Ovary (tissue), 10 donors: Measurements from ENCODE around the gene CMTM7. TPM values are rescaled to one million over a fixed set of nuclear protein-coding genes. Genes with fewer than 3 reads are reported as not detected.
A peak's percentile ranks its signal among the peaks of the same experiment; 100 is the strongest.

Experiments used
- DNase-seq, 5 donors: peaks; one replicate each; pipeline ENCODE4 v3.0.0-alpha.2; 2019 to 2020
- H3K27ac ChIP-seq, 2 donors: fragments of 200-600 bp; one replicate each; pipeline versions ENCODE4 v1.5.1 to v1.8.0; 2019 to 2022
- H3K27me3 ChIP-seq: fragments of 200-600 bp; one replicate; pipeline ENCODE4 v1.8.0; 2022
- H3K36me3 ChIP-seq: fragments of 200-600 bp; sonication (generic); one replicate; pipeline ENCODE4 v1.5.1; 2019
- H3K4me1 ChIP-seq: one replicate; pipeline ENCODE4 v1.8.1; 2013; ENCODE audit warnings: mild to moderate bottlenecking, moderate library complexity; ENCODE audit not compliant: insufficient read depth
- H3K4me3 ChIP-seq: fragments of 200-600 bp; sonication (generic); one replicate; pipeline ENCODE4 v1.5.1; 2017
- H3K9me3 ChIP-seq, 2 donors: fragments of 200-600 bp in 1 of 2; sonication (generic) in 1 of 2; one replicate each; pipeline versions ENCODE4 v1.5.1 to v1.8.1; 2013 to 2019; ENCODE audit warnings: mild to moderate bottlenecking in 1 of 2, moderate library complexity in 1 of 2
- EP300 ChIP-seq: sonication (generic); formaldehyde crosslinking; IDR thresholded peaks from one replicate; pipeline ENCODE4 v1.6.1; 2017; ENCODE audit warnings: antibody characterized with exemption
- POLR2A ChIP-seq: fragments of 450-650 bp; IDR thresholded peaks from one replicate; pipeline ENCODE4 v1.6.1; 2017; ENCODE audit warnings: antibody characterized with exemption, mild to moderate bottlenecking, moderate library complexity
- WGBS, 3 donors: extraction: QIAGEN DNeasy Blood & Tissue Kit in 1 of 3; methylation state at CpG; one replicate each; pipeline versions ENCODE4 v1.1.5 to v1.1.7; 2013 to 2017; 5-methylcytosine and 5-hydroxymethylcytosine counted together
- intact Hi-C, 4 donors: fragments of 100-400 bp; cut with DNase I; formaldehyde crosslinking; loops; one replicate each; pipeline versions ENCODE4 v1.11.0 to v1.15.1; 2022 to 2023
- long read RNA-seq, 3 donors: library from polyadenylated mRNA in 2 of 3; unstranded in 2 of 3; transcript quantifications; one replicate each; pipeline ENCODE4 v2.0.0 and lab custom pipeline, GENCODE V29; 2021 to 2026
- polyA plus RNA-seq, 2 donors: library from polyadenylated mRNA; stranded (reverse); fragments of 200-250 nt in 1 of 2; fragments of 350-450 nt in 1 of 2; fragmentation: Illumina TruSeq in 1 of 2; extraction: RNeasy Lipid Tissue Mini Kit (QIAGEN cat#74804) in 1 of 2; gene quantifications; one replicate each; pipeline ENCODE4 v1.2.3, GENCODE V29; 2013 to 2014
- total RNA-seq, 7 donors: library from RNA; depleted of rRNA in 2 of 7; stranded (reverse); fragments of >200 nt in 2 of 7; fragmentation: NEBNext Ultra II Directional in 3 of 7; extraction: Animal tissue kit (Norgen Biotek cat#: 25700) in 3 of 7; gene quantifications; one replicate each; pipeline versions ENCODE4 v1.1.0 to v1.2.4, GENCODE V29; 2016 to 2023
- TF ChIP-seq, protein P1 (sequence below), 3 donors: fragments of 450-650 bp in 2 of 3; fragments of 200-600 bp in 1 of 3; IDR thresholded peaks; one replicate each; pipeline versions ENCODE4 v1.5.1 to v1.8.0; 2016 to 2022; ENCODE audit warnings: antibody characterized with exemption in 3 of 3, mild to moderate bottlenecking in 1 of 3
- donor health status: DM: no; HTN: no; CAD: no; lungs with moderate emphysema.
- donor health status: DM: no; HTN: no; CAD: no.
- donor health status: Bipolar disorder and iron deficiency.
- donor health status: DM: yes; HTN: yes; CAD: no.
- donor health status: DM: no; HTN: no; CAD: no.
- donor health status: DM: yes; HTN: yes; CAD: no.

Gene CMTM7, protein sequence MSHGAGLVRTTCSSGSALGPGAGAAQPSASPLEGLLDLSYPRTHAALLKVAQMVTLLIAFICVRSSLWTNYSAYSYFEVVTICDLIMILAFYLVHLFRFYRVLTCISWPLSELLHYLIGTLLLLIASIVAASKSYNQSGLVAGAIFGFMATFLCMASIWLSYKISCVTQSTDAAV
- 10 to 100 TPM in 3 of 7 donors, 1 to 10 TPM in 4; 2.7 to 63.4 (median 7.6) TPM for total RNA-seq
- 10 to 100 TPM in 1 of 2 donors, 1 to 10 TPM in 1; 4.7 to 20.3 TPM for polyA plus RNA-seq
- long read RNA-seq, donor 1, partial matches to known transcripts: 0 of 6 reads
- long read RNA-seq, donor 1, other reads (novel, unspliced or antisense): 4 of 6 reads
- long read RNA-seq, donor 2, transcript CMTM7-201 (5 exons, 2,038 nt): major isoform, 15 of 85 reads
- long read RNA-seq, donor 2, partial matches to known transcripts: 0 of 85 reads
- long read RNA-seq, donor 2, other reads (novel, unspliced or antisense): 66 of 85 reads
- long read RNA-seq, donor 3, transcript CMTM7-201 (5 exons, 2,038 nt): major isoform, 13 of 24 reads
- long read RNA-seq, donor 3, partial matches to known transcripts: 3 of 24 reads
- long read RNA-seq, donor 3, other reads (novel, unspliced or antisense): 2 of 24 reads

DNA sequence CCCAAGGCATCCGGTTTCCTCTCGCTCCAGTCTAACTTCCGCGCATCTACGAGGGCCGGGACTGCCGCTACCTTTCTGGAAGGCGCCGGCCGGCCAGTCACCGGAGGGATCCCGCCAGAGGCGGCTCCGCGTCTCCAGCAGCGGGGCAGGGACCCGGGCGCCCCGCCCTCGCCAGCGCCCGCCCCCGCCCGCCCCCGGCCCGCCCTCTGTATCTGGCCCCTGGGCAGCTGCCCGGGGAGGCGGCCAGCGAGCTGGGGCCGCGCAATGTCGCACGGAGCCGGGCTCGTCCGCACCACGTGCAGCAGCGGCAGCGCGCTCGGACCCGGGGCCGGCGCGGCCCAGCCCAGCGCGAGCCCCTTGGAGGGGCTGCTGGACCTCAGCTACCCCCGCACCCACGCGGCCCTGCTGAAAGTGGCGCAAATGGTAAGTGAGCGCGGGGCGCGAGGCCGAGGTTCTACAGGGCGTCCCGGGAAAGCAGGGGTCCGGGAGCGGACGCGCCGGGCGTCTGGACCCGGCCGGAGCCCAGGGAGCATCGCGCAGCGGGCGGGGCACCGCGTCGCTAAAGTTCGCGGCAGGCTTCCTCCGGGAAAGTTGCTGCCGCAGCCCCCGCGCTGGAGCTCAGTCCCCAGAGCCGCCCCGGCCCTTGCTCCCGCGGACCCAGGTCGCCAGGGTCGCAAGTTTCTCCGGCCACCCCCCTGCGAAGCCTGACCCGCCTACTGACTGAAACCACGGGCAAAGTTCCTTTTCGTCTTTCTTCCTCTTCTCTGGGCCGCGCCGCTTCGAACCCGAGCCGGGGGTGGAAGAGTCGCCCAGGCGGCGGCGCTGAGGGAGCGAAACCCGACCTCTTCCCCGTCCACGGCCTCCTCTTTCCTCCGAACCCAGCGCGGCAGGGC, at the start of gene CMTM7:
Gene CMTM7 (plus strand): TSS at position 211 of the 893 bp plus-strand sequence. CDS start 54 bp downstream, at position 265.
- intact Hi-C loops: no loop called here
- Histone ChIP-seq H3K4me1 (peaks cover 6% of the 10 kb centered on the region), H3K27me3 (no peaks in the 10 kb centered on the region), H3K27ac (peak within 1 kb of the TSS; percentile 13 to 27), H3K4me3 (peak within 1 kb of the TSS; percentile 66), H3K36me3 (no peaks in the 10 kb centered on the region), H3K9me3 (no peaks in the 10 kb centered on the region)
- DNase-seq: peak; percentile 35 to 72 (median 52)
- WGBS, 3 donors: 0 to 1% (median 0%) methylated on average over 64 to 107 of the region's 107 CpGs
- TF ChIP-seq POLR2A (peak; percentile 45), EP300 (no peak)

DNA sequence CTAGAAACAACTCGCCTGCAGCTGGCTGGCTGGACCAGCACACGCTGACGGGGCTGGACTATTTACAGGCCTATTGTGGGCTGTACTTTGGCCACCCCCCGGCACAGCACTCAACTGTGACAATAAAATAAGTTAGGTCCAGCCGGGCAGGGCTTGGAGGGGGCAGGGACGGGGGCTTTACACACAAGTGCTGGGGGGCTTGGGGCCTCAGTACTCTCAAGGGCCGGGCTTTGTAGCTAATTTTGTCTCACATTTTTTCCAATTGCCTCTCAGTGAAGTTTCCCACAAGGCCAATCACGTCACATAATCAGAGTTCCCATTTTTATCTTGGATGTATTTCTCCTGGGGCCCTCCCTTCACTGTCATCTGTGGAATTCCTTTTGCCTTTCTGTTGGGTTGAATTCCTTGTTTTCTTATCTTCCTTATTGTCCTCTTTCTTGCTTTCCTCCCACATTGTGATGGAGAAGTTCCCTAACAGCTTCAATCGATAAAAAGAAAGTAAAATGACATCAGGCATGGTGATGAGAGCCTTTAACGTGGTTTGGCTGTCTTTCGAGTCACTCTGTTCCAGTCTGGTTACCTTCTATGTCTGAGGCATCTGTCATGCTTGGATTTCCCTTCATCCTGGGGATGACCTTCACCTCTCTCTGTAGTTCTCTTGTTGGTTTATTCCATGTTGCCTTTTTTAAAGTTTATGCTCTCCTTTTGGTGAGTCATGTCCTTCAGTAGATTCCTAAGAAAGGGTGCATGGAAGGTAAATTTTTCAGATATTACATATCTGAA, 44.1 kb upstream of the CMTM7 start:
- Histone ChIP-seq H3K4me1 (no peaks in the 10 kb centered on the region), H3K27ac (no peak overlapping the region), H3K27me3 (no peaks in the 10 kb centered on the region), H3K9me3 (no peaks in the 10 kb centered on the region), H3K36me3 (no peaks in the 10 kb centered on the region), H3K4me3 (no peak overlapping the region)
- 44 to 45% (median 45%) methylated on average over 11 of the region's 11 CpGs for WGBS, 3 donors
- DNase-seq: no peak
- intact Hi-C loops: loop anchor here in 1 of 4 donors (10.0 kb wide), 1 partner anchor 53 kb away; no protein-coding TSS in a partner anchor
- TF ChIP-seq EP300: no peak
- no peak for TF ChIP-seq POLR2A
- TF ChIP-seq, protein P1, sequence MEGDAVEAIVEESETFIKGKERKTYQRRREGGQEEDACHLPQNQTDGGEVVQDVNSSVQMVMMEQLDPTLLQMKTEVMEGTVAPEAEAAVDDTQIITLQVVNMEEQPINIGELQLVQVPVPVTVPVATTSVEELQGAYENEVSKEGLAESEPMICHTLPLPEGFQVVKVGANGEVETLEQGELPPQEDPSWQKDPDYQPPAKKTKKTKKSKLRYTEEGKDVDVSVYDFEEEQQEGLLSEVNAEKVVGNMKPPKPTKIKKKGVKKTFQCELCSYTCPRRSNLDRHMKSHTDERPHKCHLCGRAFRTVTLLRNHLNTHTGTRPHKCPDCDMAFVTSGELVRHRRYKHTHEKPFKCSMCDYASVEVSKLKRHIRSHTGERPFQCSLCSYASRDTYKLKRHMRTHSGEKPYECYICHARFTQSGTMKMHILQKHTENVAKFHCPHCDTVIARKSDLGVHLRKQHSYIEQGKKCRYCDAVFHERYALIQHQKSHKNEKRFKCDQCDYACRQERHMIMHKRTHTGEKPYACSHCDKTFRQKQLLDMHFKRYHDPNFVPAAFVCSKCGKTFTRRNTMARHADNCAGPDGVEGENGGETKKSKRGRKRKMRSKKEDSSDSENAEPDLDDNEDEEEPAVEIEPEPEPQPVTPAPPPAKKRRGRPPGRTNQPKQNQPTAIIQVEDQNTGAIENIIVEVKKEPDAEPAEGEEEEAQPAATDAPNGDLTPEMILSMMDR (IDR thresholded peaks at IDR 0.05): no peak

DNA sequence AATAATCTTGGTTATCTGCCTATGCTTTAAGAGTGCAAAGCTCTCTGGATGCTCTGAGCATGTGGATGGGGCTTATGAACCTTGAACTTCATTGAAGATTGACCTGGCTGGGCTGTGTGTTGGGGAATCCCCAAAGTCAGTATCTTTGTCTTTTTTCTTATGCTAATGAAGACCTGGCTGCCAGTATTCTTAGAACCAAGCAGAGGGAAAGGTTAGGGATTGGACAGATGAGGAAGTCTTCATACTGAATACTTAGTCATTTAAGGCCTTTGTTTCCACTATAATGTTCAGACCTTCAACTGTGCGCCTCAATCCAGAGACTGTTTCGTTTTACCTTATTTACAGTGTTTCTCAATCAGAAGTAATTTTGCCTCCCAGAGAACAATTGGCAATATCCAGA, 42.5 kb upstream of the CMTM7 start:
- no peak overlapping the region for H3K27ac ChIP-seq
- no peaks in the 10 kb centered on the region for H3K4me1 ChIP-seq
- H3K4me3 ChIP-seq: no peak overlapping the region
- no peaks in the 10 kb centered on the region for H3K9me3 ChIP-seq
- H3K27me3 ChIP-seq: no peaks in the 10 kb centered on the region
- intact Hi-C loops: loop anchor here in 1 of 4 donors (10.0 kb wide), 1 partner anchor 54 kb away; no protein-coding TSS in a partner anchor
- TF ChIP-seq EP300 (no peak), POLR2A (no peak)
- TF ChIP-seq, protein P1 (IDR thresholded peaks at IDR 0.05): no peak
- H3K36me3 ChIP-seq: no peaks in the 10 kb centered on the region
- no peak for DNase-seq
- 74 to 98% (median 74%) methylated on average over 2 of the region's 2 CpGs for WGBS, 3 donors

DNA sequence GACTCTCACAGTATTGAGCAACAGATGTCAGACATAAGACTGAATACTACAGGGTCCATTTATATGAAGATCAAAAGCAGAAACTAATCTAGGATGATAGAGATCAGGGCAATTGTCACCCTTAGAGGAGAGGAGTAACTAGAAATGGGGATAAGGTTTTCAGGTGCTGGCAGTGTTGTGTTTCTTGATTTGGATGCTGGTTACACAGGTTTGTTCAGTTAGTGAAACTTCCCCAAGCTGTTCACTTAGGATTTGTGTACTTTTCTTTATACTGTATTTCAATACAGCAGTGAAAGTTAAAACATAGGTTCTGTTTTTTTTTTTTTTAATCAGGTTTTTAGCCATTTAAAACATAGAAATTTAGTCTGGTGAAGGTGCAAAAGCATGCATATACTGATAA, 39.1 kb upstream of the CMTM7 start:
- no peak for DNase-seq
- Histone ChIP-seq H3K4me3 (no peak overlapping the region), H3K27me3 (no peaks in the 10 kb centered on the region), H3K4me1 (no peaks in the 10 kb centered on the region), H3K9me3 (no peaks in the 10 kb centered on the region), H3K36me3 (no peaks in the 10 kb centered on the region), H3K27ac (no peak overlapping the region)
- TF ChIP-seq POLR2A (no peak), EP300 (no peak)
- TF ChIP-seq, protein P1 (IDR thresholded peaks at IDR 0.05): no peak
- intact Hi-C loops: no loop called here
